Caki2 (cell line): ENCODE measurements around the gene PRUNE1. TPM values are rescaled to one million over a fixed set of nuclear protein-coding genes. Genes with fewer than 3 reads are reported as not detected.

Source experiments
- DNase-seq: peaks from one replicate; pipeline ENCODE4 v3.0.0-alpha.2; 2015; ENCODE audit warnings: low read depth
- in situ Hi-C: cut with HindIII; loops from 2 replicates; pipeline ENCODE4 v1.10.0; 2016; ENCODE audit warnings: low sequenced_read_pairs, low pct_unique_long_range_greater_than_20kb, mixed read lengths
- total RNA-seq: library from RNA; depleted of rRNA; stranded (reverse); fragments of >200 nt; shearing (Covaris generic); gene quantifications from 2 replicates; pipeline ENCODE4 v1.2.3, GENCODE V29; 2014; ENCODE audit warnings: low replicate concordance; rRNA removed

Gene PRUNE1, protein sequence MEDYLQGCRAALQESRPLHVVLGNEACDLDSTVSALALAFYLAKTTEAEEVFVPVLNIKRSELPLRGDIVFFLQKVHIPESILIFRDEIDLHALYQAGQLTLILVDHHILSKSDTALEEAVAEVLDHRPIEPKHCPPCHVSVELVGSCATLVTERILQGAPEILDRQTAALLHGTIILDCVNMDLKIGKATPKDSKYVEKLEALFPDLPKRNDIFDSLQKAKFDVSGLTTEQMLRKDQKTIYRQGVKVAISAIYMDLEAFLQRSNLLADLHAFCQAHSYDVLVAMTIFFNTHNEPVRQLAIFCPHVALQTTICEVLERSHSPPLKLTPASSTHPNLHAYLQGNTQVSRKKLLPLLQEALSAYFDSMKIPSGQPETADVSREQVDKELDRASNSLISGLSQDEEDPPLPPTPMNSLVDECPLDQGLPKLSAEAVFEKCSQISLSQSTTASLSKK
- total RNA-seq = 6.9 and 14.4 TPM in 2 replicates

DNA sequence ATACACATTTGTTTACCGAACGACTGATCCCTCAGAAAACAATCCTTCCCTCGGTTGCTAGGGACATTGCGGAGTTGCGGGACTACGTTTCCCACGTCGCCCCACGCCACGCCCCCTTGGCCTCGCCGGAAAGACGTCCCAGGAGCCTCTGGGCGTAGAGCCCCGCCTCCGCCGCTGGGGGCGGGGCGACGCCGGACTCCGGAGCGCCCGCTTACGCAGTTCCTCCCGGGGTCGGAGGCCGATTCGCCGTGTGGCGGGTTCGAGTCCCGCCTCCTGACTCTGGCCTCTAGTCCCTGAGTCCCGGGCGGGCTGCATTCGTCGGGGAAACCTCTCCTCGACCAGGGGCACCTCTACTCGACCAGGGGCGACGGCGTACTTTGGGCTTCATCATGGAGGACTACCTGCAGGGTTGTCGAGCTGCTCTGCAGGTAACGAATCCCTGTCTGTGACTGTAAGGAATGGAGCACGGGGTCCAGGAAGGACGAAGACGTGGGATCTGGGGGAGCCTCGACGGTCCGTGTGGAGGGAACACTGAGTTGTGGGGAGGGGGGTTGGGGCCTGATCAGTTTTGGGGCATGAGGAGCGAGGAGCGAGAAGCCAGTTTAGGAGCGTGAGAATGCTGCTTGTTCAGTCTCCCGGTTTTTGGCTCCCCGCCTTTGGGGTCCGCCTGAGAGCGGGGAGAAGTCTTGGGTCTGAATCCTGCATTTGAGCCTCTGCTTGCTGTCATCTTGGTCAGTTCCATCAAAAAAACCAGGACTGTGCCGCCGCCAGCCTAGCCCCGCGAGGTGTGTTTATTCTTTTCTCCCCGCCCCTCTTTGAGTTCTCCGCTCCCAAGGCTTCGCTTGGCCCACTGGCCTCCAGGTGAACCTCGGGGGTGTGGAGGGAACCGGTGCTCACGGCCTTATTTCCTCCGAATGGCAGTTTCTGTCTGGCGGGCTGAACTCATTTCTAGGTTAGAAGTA is at the start of gene PRUNE1:
Gene PRUNE1 (plus strand): TSS at position 206 of the 962 bp plus-strand sequence. CDS start 184 bp downstream, at position 390.
- in situ Hi-C loops = no loop called here
- DNase-seq = peak; percentile 95

DNA sequence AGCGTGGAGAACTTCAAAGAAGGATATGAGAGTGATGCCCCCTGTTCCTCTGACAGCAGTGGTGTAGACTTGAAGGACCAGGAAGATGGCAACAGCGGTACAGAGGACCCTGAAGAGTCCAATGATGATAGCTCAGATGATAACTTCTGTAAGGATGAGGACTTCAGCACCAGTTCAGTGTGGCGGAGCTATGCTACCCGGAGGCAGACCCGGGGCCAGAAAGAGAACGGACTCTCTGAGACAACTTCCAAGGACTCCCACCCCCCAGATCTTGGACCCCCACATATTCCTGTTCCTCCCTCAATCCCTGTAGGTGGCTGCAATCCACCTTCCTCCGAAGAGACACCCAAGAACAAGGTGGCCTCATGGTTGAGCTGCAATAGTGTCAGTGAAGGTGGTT is 47.6 kb upstream of the PRUNE1 start:
- in situ Hi-C loops = no loop called here
- DNase-seq = no peak

DNA sequence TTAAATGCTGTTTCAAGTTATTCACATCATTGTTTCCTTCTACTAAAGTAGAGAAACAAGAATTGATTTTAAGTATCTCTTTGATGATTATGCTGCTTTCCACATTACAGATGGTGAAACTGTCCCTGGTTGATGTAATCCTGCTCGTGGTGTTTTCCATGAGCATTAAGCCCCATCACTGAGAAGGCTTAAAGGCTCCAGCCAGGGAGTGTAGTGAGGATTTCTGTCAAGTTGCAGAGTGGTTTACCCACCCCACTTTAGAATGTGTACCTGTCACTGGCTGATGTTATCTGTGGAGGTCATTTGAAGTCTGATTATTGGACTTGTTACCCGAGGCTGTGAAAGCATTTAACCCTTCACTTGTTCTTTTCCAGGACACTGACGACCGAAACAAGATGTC is 46.5 kb upstream of the PRUNE1 start:
- in situ Hi-C loops = no loop called here
- no peak for DNase-seq

DNA sequence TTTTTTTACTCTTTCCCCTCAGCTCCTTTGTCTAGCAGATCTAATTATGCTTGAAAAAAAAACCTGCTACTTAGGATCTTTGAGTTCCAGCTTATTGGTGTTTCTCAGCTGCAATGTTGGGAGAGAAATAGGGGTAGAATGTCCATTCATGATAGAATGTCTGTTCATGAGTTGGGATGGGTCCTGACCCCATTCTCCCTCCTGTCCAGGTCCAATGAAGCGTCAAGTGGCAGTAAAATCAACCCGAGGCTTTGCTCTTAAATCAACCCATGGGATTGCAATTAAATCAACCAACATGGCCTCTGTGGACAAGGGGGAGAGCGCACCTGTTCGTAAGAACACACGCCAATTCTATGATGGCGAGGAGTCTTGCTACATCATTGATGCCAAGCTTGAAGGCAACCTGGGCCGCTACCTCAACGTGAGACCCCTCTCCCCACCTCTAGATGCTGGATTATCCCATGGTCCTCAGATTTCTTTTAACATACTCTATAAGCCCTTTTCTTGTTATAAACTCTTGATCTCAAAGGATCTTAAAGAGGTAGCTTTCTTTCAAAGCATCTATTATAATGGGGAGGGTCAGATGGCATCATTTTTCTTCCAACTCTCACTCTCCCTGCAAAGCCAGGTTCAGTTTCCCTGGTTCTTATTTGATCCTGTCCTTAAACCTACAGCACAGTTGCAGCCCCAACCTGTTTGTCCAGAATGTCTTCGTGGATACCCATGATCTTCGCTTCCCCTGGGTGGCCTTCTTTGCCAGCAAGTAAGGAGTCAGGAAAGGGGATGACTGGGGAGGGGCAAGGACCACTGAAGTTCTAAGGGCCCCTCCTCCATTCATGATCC is 44.7 kb upstream of the PRUNE1 start:
- in situ Hi-C loops = no loop called here
- DNase-seq = no peak

DNA sequence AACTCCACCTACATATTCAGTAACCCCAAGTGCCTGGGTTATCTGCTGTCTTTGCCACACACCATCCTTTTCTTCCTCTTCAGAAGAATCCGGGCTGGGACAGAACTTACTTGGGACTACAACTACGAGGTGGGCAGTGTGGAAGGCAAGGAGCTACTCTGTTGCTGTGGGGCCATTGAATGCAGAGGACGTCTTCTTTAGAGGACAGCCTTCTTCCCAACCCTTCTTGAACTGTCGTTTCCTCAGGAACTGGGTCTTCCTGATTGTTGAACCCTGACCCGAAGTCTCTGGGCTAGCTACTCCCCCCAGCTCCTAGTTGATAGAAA is 44.1 kb upstream of the PRUNE1 start:
- in situ Hi-C loops = no loop called here
- no peak for DNase-seq

DNA sequence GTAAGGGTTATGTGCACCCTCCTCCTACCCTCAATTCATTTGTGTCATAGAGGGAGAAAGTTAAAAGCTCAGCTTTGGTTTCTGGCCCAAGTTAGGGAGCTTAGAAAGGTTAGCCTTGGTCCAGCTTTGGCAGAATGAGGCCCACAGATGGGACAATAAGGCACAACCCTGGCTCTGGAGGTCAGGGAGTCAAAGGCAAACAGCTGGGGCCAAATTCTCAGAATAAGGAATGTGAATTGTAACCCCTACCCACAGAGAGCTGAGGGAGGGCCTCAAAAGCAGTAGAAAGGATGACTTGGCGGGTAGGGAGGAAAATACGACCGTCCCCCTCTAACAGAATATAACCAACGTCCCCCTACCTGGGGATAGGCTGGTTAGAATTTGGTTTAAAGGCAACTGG is 42.6 kb upstream of the PRUNE1 start:
- no peak for DNase-seq
- in situ Hi-C loops = no loop called here

DNA sequence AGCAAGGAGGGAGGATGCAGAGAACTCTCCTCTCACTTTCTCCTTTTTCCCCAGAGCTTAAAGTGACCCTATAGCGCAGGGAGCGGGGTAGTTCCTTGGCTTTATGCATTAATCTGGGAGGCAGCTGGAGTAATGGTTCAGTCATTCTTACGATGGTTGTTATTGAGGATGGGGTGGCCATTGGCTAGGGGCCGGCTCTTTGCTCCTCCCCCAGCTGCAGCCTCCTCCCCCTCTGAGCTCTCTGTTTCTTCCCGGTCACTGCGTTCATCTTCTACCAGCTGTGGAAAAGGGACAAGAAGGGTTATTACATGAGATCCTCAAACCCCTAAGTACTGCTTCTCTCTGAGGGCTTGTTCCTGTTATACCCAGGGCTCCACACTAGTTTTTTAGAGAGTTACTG is 42.2 kb upstream of the PRUNE1 start:
- in situ Hi-C loops = no loop called here

DNA sequence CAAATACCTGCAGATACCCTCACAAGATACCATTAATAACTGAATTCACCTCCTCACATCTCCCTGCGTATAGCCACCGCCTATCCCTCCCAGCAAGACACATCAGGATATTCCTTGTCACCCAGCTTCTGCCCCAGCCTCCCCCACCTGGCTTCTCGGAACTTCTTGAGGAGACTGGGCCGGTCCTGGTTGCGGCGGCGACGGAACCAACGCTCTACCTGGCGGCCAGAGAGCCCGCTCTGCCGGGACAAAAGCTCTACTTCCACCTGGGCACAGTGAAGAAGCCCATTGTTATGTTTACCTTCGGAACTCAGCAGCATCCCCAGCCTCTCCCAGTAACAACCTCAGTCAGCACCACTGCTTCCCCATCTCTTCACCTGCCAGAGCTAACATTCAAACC is 40.3 kb upstream of the PRUNE1 start:
- in situ Hi-C loops = no loop called here
- DNase-seq = no peak

More for the DNA sequence above, 42.2 kb upstream of the PRUNE1 start:
- no peak for DNase-seq

DNA sequence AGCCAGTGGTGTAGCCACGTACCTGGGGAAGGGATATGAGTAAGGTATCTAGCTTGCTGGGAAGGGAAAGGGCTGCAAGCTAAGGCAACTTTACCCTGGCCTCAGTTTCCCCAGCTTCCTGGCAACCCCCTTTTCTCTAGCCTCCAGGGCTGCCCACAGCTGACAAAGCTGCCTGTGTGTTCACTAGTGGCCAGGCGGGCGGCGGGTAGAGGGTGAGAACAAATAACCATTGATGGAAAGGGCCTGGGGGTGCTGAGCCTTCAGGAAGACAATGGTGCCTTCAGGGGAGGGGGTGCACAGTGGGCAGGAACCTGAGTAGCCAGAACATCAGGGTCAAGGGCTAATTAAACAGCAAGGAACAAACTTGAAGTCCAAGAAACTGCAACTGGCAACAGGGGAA is 39.8 kb upstream of the PRUNE1 start:
- DNase-seq = no peak
- in situ Hi-C loops = no loop called here

DNA sequence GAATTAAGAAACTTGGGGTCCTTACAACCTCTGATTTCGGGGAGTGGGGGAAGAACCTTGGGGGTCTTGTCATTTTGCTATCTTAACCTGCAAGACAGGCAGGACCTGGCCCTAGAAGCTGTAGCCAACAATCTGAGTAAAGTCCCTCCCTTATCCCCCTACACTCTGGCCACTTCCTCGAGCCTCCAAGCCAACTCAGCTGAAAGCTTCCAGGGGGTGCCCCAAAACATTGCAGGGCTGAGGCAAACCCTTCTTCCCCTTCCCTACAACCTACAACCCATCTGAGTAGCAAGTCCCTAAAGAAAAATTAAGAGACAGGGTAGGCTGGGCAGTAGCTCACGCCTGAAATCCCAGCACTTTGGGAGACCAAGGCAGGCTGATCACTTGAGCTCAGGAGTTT is 38.6 kb upstream of the PRUNE1 start:
- no peak for DNase-seq
- in situ Hi-C loops = no loop called here

DNA sequence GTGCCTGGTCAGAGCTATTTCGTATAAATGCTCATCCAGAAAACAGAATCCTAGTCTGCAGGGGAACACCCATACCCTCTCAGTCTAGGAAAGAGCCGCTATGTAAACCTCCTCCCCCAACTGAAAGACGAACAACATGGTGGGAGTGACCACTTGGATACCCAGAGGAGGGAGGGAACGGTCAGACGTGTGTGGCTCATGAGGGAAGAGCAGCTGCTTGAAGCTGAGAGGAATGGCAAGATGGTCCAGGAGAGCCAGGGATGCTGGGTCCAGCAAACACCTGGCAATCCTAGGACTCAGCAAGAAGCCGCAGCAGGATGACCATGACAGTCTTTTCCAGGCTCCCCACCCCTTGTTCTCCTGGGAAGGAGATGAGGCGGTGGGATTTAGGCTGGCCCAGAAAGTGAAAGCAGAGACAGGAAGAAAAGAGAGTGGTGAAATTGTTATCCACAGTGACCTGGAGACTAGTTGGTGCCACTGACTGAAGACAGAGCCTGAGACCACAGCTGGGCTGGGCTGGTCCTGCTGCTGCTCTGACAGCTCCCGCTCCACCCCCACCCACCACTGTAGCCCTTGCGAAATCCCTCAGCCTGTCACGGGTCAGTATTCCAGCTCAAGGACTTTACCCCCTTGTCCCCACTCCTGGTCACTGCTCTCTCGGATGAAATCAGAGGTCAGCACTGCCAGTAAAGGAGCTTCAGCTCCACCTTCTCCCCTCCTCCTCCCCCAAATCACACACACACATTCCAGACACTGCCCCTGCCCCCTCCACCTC is 37.3 kb upstream of the PRUNE1 start:
- in situ Hi-C loops = no loop called here
- DNase-seq = peak; percentile 23

DNA sequence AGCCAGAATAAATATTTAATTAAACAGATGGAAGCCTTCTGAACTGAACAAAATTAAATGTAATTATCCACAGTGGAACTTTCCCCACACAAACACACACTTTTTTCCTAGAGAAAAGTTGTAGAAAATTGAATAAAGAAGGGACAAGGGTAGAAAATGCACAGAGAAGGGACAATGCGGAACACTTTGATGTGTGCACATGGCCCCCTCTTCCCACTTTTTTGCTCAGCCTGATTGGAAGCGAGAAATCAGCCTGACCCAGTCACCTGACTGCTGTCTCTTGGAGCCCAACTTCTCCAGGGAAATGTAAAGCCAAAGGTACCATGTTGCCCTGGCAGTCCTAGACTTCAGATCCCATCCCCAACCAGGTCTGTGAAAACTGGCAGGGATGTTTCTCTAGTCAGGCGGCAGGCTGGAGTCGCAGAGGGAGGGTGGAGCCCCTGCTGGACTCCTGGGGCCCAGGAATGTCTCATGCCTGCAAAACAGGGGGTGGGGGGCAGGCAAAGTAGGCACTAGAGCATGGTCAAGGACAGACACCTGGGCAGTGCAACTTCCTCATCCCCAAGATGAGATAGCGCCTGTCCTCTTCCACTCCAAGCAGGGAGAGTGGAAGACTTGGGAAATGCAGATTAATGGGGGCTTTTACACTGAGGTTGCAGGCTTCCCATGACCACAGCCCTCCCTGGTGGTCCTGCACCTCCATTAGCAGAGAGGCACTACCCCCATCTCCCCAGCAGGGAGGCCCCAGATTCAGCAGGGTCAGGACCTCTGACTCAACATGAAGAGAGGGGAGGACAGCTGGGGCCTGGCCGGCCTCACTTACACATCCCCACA is 36.4 kb upstream of the PRUNE1 start:
- in situ Hi-C loops = no loop called here

DNA sequence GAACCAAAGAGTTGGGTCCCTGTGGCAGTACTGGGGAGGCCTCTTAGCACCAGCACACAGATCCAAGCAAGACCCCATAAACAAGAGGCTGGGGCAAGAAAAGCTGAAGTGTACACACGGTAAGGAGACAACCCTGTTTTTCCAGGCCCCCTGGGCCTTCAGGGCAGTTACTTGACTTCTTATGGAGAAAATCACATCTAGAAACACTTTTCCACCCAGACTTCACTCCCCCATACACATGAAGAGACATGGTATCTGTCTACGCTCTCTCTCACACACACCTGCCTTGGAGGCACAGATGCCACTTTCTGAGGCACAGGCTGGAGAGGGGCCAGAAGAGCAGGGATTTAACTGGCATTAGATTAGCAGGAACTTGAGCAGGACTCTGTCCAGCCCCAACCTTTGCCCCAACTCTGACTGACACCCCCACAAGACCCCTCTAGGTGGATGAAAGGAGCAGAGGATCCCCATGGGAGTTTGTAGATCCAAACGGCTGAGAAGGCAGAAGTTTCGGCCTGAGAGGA is 35.8 kb upstream of the PRUNE1 start:
- in situ Hi-C loops = no loop called here
- DNase-seq = no peak

More for the DNA sequence above, 36.4 kb upstream of the PRUNE1 start:
- DNase-seq = no peak

DNA sequence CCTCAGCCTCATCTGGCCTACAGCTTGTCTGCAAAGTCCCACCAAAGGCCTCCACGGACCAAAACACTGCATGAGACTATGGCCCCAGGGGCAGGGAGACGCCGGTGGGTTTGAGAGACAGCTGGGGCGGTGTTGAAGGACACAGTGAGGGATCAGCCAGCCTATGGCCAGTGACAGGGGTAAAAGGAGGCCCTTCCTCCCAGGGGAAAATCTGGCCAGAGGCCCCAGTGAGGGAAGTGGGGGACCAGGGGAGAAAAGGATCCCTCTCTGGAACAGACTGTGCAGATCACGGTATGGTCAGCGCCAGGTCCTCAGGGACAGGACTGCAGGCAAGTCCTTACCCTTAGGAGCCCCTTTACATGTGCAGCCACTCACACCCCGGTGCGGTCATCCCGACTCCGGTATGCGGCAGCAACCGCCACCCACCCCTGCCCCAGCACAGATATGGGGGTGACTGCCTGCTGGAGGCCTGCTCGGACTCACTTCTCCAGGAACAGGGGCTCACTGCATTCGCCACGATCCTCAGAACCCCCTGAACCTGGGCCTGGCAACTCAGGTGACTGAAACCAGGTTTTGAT is 34.9 kb upstream of the PRUNE1 start:
- no peak for DNase-seq
- in situ Hi-C loops = no loop called here

DNA sequence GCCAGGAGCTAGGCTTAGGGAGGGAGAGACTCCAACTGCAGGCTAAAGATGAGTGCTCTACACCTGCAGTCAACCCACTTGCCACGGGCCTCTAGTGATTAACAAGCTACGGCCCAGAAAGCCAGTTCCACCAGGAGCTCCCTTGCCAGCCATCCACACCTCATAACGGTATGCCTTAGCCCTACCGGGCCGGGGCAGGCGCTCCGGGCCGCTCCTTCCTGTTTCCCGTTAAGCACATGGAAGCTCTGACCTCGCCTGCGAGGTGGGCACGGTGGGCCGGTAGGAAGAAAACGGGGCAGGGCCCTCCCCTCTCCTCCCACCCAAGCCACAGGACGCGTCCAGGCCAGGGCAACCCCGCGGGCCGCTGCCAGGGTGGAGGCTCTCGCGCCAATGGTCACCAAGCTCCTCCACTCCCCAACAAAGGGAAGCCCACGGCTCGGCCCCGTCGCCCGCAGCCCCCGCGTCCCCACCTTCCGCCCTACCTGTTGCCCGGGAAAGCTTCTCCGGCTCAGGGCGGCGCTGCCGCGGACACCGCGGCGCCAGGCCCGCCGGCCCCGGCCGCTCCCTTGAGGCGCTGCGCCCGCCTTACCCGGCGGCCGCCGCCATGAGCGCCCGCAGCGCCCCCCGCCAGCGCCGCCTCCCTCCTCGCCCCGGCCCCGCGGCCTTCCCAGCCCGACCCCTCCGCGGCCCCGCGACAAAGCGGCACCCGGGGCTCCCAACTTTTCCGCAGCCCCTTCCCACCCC is 34.2 kb upstream of the PRUNE1 start:
- peak; percentile 40 for DNase-seq
- in situ Hi-C loops = no loop called here
